Measurements from ENCODE around the gene ADSS2. TPM values are rescaled to one million over a fixed set of nuclear protein-coding genes. Genes with fewer than 3 reads are reported as not detected.

Gene ADSS2
- 43.5 and 46.4 TPM in 2 replicates for total RNA-seq

GRCh38 chr1:244451539-244451950, at the start of gene ADSS2:
TSS of gene ADSS2 (minus strand) at chr1:244451909. CDS start at chr1:244451817, 92 bp downstream.

GRCh38 chr1:244461245-244462071, 9.7 kb upstream of the ADSS2 start, which contains the start of gene CATSPERE:
TSS of gene CATSPERE (plus strand) at chr1:244461273. CDS start at chr1:244461430, 157 bp downstream.

Other genes starting within 250 kb of the ADSS2 start
- 0.72 and 0.73 TPM in 2 replicates for gene CATSPERE, start 9.4 kb upstream of the ADSS2 start, total RNA-seq
- gene DESI2, start 201.2 kb upstream of the ADSS2 start, total RNA-seq: 34.6 and 42.4 TPM in 2 replicates

Measured in smooth muscle cell of the pulmonary artery (primary cell).